ENCODE measurements around the gene NCKAP5. TPM values are rescaled to one million over a fixed set of nuclear protein-coding genes. Genes with fewer than 3 reads are reported as not detected.

Gene NCKAP5
- total and polyA plus RNA-seq, 4 donors = 0.57 to 2.8 (median 2.4) TPM

GRCh38 chr2:132747046-132747445, 821.2 kb downstream of the NCKAP5 start:
- H3K27me3 ChIP-seq (ENCODE audit: control insufficient read depth in 4 of 4, insufficient read depth in 4 of 4, low read length in 3 of 4) = no peaks in the 10 kb centered on the region
- H3K27ac ChIP-seq (ENCODE audit: low read depth in 1 of 2, low read length in 2 of 2) = no peak overlapping the region
- no peaks in the 10 kb centered on the region for H3K9me3 ChIP-seq (ENCODE audit: control insufficient read depth in 4 of 4, low read length in 3 of 4)
- WGBS = 86% methylated on average over 2 of the region's 2 CpGs
- H3K4me1 ChIP-seq (ENCODE audit: control insufficient read depth in 4 of 4, insufficient read depth in 4 of 4, low read length in 3 of 4) = no peaks in the 10 kb centered on the region
- no peaks in the 10 kb centered on the region for H3K36me3 ChIP-seq (ENCODE audit: control insufficient read depth in 4 of 4, insufficient read depth in 3 of 4, low read depth in 1 of 4, low read length in 3 of 4)
- no peak for DNase-seq (ENCODE audit: low spot score)
- no peak overlapping the region for H3K9ac ChIP-seq (ENCODE audit: low read depth in 1 of 2, low read length in 2 of 2)
- H3K4me3 ChIP-seq (ENCODE audit: low read depth in 1 of 3, low read length in 3 of 3) = no peak overlapping the region
- TF ChIP-seq RAD21 (IDR thresholded peaks at IDR 0.05) = no peak
- no peak for TF ChIP-seq JUND (IDR thresholded peaks at IDR 0.05)
- no peak for TF ChIP-seq ZBTB33 (IDR thresholded peaks at IDR 0.05)
- no peak for TF ChIP-seq NR2F2 (IDR thresholded peaks at IDR 0.05)
- TF ChIP-seq REST (IDR thresholded peaks at IDR 0.05) = no peak

GRCh38 chr2:132741754-132742153, 826.5 kb downstream of the NCKAP5 start:
- H3K4me3 ChIP-seq (ENCODE audit: low read depth in 1 of 3, low read length in 3 of 3) = no peak overlapping the region
- H3K27me3 ChIP-seq (ENCODE audit: control insufficient read depth in 4 of 4, insufficient read depth in 4 of 4, low read length in 3 of 4) = no peaks in the 10 kb centered on the region
- TF ChIP-seq SP1 (IDR thresholded peaks at IDR 0.05) (no peak), MAX (IDR thresholded peaks at IDR 0.05) (no peak), RXRA (IDR thresholded peaks at IDR 0.05) (no peak), CTCF (IDR thresholded peaks at IDR 0.05; ENCODE audit: low read depth, low read length, missing input control) (no peak), YY1 (IDR thresholded peaks at IDR 0.05) (no peak), JUND (IDR thresholded peaks at IDR 0.05) (no peak), EGR1 (IDR thresholded peaks at IDR 0.05; ENCODE audit: low read depth in 2 of 2) (no peak)
- no peaks in the 10 kb centered on the region for H3K9me3 ChIP-seq (ENCODE audit: control insufficient read depth in 4 of 4, low read length in 3 of 4)
- no peak overlapping the region for H3K27ac ChIP-seq (ENCODE audit: low read depth in 1 of 2, low read length in 2 of 2)
- H3K4me1 ChIP-seq (ENCODE audit: control insufficient read depth in 4 of 4, insufficient read depth in 4 of 4, low read length in 3 of 4) = no peaks in the 10 kb centered on the region
- WGBS = 96% methylated on average over 3 of the region's 3 CpGs
- H3K9ac ChIP-seq (ENCODE audit: low read depth in 1 of 2, low read length in 2 of 2) = no peak overlapping the region
- no peak for DNase-seq (ENCODE audit: low spot score)
- no peaks in the 10 kb centered on the region for H3K36me3 ChIP-seq (ENCODE audit: control insufficient read depth in 4 of 4, insufficient read depth in 3 of 4, low read depth in 1 of 4, low read length in 3 of 4)
